DMS114 treated with DMSO at 0.1 percent for 48 hours (cell line): Measurements from ENCODE around the gene GSPT1.

Source experiments
- DNase-seq: peaks from one replicate; lab custom pipeline; 2025; ENCODE audit not compliant: unreplicated experiment; lab: John Stamatoyannopoulos, UW

The GSPT1 gene

DNA sequence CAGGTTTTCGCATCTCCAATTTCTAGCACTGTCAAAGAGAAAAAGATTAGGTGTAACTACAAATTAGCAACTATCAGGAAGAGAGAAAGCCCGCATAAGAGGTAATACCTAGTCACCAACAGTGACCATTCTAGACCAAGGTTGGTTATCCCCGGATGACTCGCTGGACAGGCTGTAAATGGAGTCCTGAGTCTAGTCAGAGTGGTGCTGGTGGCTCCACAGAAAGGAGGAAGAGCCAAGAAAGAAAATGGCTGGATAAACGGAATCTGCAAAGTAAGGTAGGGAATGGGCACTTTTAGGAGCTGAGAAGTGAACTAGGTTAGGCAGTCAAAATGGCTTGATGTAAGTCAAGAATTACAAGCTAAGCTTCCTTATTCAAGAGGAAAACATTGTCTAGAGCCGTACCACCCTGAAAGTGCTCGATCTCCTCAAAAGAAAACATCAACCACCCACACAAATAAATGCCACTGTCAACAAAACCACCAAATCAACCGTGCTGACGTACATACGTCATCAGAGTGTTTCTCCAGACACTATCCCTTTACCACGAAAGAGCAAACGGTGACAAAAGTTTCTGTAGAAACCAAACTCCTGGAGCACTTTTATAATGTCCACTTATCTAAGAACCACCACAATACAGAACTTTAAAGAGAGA is 2.2 kb downstream of the GSPT1 start:
- DNase-seq, result no peak

- no peak for DNase-seq
Measured at GRCh38 chr16:11909653-11910545, 5.9 kb downstream of the GSPT1 start.

- DNase-seq, result no peak
Measured at GRCh38 chr16:11907160-11907970, 8.4 kb downstream of the GSPT1 start.

DNA sequence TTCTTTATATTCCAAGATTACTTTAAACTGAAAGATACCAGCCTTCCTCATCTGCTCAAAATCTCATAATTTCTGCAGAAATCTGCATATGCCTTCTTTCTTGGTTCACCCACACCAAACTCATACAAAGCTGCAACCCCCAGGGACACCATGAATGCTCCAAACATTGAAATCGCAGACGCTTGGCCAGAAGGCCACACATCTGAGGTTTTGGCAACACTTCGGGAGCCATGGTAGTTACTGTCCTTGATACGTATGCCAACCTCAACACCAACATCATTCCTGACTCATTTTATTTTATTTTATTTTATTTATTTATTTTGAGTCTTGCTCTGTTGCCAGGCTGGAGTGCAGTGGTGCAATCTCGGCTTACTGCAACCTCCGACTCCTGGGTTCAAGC is 11.8 kb downstream of the GSPT1 start:
- DNase-seq, result no peak

DNA sequence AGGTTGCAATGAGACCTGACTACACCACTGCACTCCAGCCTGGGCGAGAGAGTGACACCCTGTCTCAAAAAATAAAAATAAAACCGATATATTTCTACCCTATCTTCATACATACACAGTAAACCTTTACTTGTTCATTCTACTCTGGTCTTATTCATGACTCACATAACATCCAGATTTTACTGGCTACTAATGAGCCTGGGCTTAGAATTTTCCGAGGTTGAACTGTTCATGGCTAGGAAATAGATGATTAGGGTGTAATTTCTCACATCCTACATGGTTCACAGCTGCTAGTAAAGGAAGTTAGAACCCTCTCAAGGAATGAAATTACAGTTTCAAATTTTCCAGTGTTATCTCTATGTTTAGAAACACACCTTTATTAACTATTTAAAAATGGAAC is 14.7 kb downstream of the GSPT1 start:
- DNase-seq, result no peak

GRCh38 chr16:11896486-11897176 is 19.1 kb downstream of the GSPT1 start:
- no peak for DNase-seq

DNA sequence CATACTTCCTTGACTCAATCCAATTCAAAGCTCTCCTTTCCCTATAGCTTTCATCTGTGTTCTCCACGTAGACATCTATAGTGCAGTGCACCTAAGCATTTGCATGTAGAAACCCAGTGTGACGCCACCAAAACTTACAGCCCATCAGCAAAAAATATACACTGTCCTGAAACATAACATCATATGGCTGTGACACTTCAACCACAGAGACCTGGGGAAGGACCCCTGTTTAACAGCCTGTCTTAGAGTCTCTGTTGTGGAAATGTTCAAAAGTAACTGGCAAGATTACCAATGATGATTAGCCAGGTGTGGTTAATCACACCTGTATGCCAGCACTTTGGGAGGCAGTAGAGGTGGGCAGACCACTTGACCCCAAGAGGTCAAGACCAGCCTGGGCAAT is 22.2 kb downstream of the GSPT1 start:
- DNase-seq, result no peak

DNA sequence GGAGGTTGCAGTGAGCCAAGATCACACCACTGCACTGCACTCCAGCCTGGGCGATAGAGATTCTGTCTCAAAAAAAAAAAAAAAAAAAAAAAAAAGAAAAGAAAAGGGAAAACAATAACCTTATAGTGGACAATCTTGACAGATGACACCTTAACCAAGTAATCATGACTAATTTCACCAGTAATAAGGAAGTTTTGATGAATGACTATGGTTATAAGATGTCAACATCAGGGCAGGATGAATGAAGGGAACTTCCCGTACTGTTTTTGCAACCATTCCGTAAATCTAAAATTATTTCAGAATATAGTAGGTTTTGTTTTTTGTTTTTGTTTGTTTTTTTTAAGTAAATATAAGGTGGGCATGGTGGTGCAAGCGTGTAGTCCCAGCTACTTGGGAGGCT is 23.0 kb downstream of the GSPT1 start:
- DNase-seq, result no peak

DNA sequence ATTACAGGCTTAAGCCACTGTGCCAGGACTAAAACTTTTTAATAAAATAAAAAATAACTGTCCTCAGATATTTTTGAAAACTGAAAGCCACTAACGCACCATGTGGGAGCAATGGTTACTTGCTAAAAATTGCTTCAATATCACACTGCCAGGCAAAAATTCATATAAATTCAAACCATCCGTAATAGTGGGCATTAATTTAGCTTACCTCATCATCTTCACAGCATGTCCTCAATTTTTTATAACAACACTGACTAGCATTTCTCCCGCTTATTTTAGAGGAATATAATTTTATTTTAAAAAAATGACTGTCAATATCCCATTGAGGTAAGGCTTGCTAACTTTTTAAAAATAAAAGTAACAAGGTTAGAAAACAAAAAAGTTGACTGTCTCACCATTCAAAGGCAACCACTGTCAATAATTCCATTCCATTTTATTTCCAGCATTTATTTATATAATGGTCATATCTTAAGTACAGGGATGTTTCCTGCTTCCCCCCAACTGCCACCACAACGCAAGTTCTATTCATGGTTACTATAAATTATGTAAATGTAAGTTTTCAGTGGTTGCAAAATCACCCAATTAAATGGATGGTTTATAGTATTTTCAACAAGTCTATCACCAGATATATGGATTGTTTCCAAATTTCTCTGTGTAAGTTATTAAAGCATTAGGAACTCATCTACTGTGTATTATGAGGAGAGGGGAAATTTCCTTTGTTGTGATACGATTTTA is 25.4 kb downstream of the GSPT1 start:
- DNase-seq, result no peak

DNA sequence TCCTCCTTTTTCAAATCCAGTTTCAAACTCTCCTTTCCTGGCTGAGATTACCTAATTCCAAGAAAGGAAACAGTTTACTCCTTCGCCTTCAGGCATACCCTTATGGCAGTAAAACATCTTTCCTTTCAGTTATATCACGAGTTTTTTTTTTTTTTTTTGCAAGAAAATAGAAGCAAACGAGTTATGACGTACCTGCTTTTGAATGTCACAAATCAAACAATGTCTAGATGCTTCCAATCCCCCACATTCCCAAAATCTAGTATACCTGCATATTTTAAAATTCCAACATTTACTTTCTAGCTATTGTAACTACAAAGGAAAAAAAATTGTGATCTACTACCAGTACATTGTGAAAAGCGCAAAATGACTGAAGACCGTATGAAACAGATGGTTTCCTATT is 28.9 kb downstream of the GSPT1 start:
- DNase-seq, result no peak

DNA sequence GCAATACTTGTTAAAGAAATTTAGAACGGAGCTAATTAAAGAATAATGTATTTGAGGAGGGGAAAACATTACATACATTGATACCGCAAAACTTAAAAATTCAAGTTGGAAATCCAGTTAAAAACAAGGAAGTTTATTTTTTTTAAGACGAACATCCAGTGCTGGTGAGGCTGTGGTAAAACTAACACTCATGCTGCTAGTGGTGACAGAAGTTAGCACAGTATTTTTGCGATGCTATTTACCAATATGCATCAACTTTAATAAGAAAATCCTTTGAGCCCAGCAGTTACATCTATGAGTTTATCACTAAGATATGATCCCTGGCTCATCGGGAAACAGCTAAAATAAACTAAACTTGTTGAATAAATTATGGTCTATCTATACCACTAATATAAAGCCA is 31.7 kb downstream of the GSPT1 start:
- no peak for DNase-seq

- DNase-seq, result no peak
Measured at GRCh38 chr16:11880007-11880406, 35.7 kb downstream of the GSPT1 start.

- DNase-seq, result no peak
Measured at GRCh38 chr16:11877374-11877773, 38.4 kb downstream of the GSPT1 start.

GRCh38 chr16:11876306-11876705 is 39.5 kb downstream of the GSPT1 start:
- no peak for DNase-seq

DNA sequence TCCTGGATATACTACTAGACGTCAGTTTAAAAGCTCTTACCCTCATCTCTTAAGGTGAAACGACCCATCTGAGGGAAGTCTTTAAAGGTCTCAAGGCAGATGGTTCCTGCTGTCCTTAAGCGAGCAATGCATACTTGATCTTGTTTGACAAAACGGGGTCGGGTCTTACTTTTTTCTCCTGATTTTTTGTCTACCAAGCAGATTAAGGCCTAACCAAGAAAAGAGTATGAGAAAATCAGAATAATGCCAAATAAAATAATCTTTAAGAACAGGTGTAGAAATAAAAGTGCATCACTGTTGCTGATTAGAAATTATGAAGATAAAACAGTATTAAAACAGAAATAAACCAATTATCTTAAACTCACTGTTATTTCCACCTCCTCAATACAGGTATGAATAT is 40.0 kb downstream of the GSPT1 start:
- no peak for DNase-seq

GRCh38 chr16:11871193-11871592 is 44.6 kb downstream of the GSPT1 start:
- DNase-seq, result no peak

DNA sequence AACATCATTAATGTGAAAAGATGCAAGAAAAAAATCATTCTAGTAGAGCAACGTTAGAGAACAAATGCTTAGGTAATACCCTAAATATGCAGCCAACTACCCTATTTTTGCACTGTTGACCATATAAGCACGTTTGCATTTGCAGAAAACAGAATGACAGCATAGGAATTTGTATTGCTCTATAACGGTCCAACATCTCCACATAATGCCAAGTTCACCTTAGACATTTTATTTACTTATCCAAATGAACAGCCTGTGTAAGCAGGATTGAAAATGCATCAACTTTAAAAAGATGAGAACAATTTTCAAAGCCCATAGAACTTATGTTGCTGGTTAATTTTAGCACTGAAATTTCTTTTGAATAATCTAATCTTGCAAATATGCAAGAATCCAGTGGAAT is 45.4 kb downstream of the GSPT1 start:
- DNase-seq, result no peak

DNA sequence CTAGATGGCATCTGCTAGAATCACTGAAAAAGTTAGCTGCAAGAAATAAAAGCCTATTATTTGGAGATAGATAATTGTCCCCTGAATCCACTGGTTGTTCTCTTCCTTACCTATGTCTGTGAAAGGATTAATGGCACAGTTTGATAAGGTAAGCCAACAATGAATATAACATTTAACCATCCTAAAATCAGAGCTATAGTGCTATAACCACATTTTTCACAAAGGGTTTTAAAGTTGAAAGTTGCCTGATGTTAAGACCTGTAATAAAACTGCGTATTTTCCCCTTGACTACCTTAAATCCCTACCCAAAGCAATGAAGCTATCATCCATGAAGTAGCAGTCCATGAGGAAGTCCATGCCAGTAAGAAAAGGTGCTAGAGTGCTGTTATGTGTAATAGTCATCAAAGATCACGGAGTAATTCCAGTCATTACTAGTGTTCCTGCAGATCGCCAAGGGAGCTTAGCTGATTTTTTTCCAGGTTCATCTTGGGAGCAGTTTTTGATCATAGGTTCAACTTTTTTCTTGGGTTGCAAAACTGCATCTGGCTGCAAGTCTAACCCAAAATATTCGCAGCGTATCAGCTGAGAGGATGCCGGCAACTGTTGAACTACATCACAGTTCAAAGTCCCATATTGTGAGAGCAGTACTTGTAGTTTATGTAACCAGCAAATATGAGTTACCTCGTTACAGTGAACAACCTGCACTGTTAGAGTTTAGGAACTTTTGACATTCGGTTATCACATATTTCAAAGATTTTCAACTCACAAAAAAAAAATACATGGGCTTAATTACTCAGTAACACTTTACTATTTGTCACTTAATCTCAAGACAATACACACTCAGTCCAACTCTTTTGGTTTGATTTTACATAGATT is 46.2 kb downstream of the GSPT1 start:
- DNase-seq, result no peak

DNA sequence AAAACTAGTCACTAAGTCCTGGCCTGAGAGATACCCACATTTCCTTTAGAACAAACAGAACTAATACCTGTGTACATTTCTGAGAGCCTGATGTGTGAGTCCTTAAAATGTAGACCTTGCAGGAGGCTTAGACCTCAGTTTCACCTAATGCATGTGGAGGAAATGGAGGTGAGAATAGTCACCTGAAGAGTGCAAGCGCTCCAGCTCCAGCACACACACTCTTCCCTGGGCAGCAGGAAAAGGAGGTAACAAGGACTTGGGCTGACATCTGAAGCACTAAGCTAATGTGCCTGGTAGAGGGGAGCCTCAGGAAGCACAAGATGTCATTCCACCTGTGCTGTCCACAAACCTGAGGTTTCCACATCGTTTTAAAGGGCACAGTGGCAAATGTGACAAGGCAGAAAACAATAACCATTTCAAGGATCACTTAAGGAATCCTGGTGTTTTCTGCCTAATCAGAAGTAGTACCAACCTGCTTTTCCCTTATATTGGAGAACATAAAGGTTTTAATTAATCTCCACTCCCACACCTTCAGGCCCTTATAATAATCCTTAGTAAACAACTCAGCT is 47.3 kb downstream of the GSPT1 start:
- DNase-seq, result no peak
